ENCODE results near the gene CAMTA1. TPM values are rescaled to one million over a fixed set of nuclear protein-coding genes. Genes with fewer than 3 reads are reported as not detected.

Gene CAMTA1
- total RNA-seq, 1 donor from 2014 or later: 77.6 TPM

GRCh38 chr1:7549277-7550161, 764.3 kb downstream of the CAMTA1 start:
- FAIRE-seq (no peak), DNase-seq (ENCODE audit: low read depth) (peak; percentile 86)
- peak overlapping the region; percentile 56 for H3K4me2 ChIP-seq (ENCODE audit: low read length)
- Mint-ChIP-seq H3K27me3 (ENCODE audit: low read depth, unreplicated experiment) (peaks cover 12% of the 10 kb centered on the region), H3K9me3 (ENCODE audit: unreplicated experiment) (peaks cover 17% of the 10 kb centered on the region), H3K36me3 (ENCODE audit: low read depth, unreplicated experiment) (peaks cover 7% of the 10 kb centered on the region), H3K4me3 (ENCODE audit: unreplicated experiment) (peak overlapping the region; percentile 0), H3K4me1 (ENCODE audit: low read depth, unreplicated experiment) (peaks cover 14% of the 10 kb centered on the region), H3K27ac (ENCODE audit: unreplicated experiment) (peak overlapping the region; percentile 76)
- peak overlapping the region; percentile 35 for H2AFZ ChIP-seq (ENCODE audit: low read depth, low read length)
- TF ChIP-seq EZH2 (IDR thresholded peaks at IDR 0.05; ENCODE audit: insufficient read depth, low read length): no peak
- no peak for TF ChIP-seq CTCF (IDR thresholded peaks at IDR 0.05; ENCODE audit: insufficient read depth, low read depth, low read length)
- no peaks in the 10 kb centered on the region for H3K79me2 ChIP-seq (ENCODE audit: insufficient read depth, low read length)
- H3K27ac ChIP-seq (ENCODE audit: low read depth, low read length): peak overlapping the region; percentile 58
- H3K36me3 ChIP-seq (ENCODE audit: insufficient read depth, low read length): no peaks in the 10 kb centered on the region
- H3K27me3 ChIP-seq (ENCODE audit: insufficient read depth, low read length): no peaks in the 10 kb centered on the region
- peaks cover 21% of the 10 kb centered on the region for H3K4me1 ChIP-seq (ENCODE audit: insufficient read depth, low read length)
- H4K20me1 ChIP-seq (ENCODE audit: insufficient read depth, low read length): no peaks in the 10 kb centered on the region
- H3K4me3 ChIP-seq (ENCODE audit: insufficient read depth, low read depth, low read length): no peak overlapping the region
- peak overlapping the region; percentile 31 for H3K9ac ChIP-seq (ENCODE audit: low read length)
- no peaks in the 10 kb centered on the region for H3K9me3 ChIP-seq (ENCODE audit: insufficient read depth, low read depth, low read length)

GRCh38 chr1:7550261-7550865, 765.1 kb downstream of the CAMTA1 start:
- Histone ChIP-seq H3K9ac (ENCODE audit: low read length) (peak overlapping the region; percentile 31), H3K79me2 (ENCODE audit: insufficient read depth, low read length) (no peaks in the 10 kb centered on the region), H4K20me1 (ENCODE audit: insufficient read depth, low read length) (no peaks in the 10 kb centered on the region), H3K4me3 (ENCODE audit: insufficient read depth, low read depth, low read length) (no peak overlapping the region), H3K9me3 (ENCODE audit: insufficient read depth, low read depth, low read length) (no peaks in the 10 kb centered on the region), H3K27ac (ENCODE audit: low read depth, low read length) (peak overlapping the region; percentile 58), H2AFZ (ENCODE audit: low read depth, low read length) (no peak overlapping the region), H3K4me2 (ENCODE audit: low read length) (peak overlapping the region; percentile 56), H3K27me3 (ENCODE audit: insufficient read depth, low read length) (no peaks in the 10 kb centered on the region), H3K4me1 (ENCODE audit: insufficient read depth, low read length) (peaks cover 21% of the 10 kb centered on the region), H3K36me3 (ENCODE audit: insufficient read depth, low read length) (no peaks in the 10 kb centered on the region)
- H3K9me3 Mint-ChIP-seq (ENCODE audit: unreplicated experiment): peaks cover 16% of the 10 kb centered on the region
- peaks cover 16% of the 10 kb centered on the region for H3K4me1 Mint-ChIP-seq (ENCODE audit: low read depth, unreplicated experiment)
- peaks cover 7% of the 10 kb centered on the region for H3K36me3 Mint-ChIP-seq (ENCODE audit: low read depth, unreplicated experiment)
- no peak for TF ChIP-seq EZH2 (IDR thresholded peaks at IDR 0.05; ENCODE audit: insufficient read depth, low read length)
- TF ChIP-seq CTCF (IDR thresholded peaks at IDR 0.05; ENCODE audit: insufficient read depth, low read depth, low read length): no peak
- FAIRE-seq: no peak
- no peak for DNase-seq (ENCODE audit: low read depth)
- H3K27me3 Mint-ChIP-seq (ENCODE audit: low read depth, unreplicated experiment): peaks cover 11% of the 10 kb centered on the region
- no peak overlapping the region for H3K4me3 Mint-ChIP-seq (ENCODE audit: unreplicated experiment)
- H3K27ac Mint-ChIP-seq (ENCODE audit: unreplicated experiment): peak overlapping the region; percentile 76

Data from astrocyte (in vitro differentiated cells and primary cell).